Endodermal cell (in vitro differentiated cells): Measurements from ENCODE around the gene RPL7A. TPM values are rescaled to one million over a fixed set of nuclear protein-coding genes. Genes with fewer than 3 reads are reported as not detected.
A peak's percentile ranks its signal among the peaks of the same experiment; 100 is the strongest.

ENCODE experiments used
- DNase-seq: peaks from one replicate; pipeline ENCODE4 v3.0.0-alpha.2; 2017
- H3K27ac ChIP-seq: 2 replicates; pipeline ENCODE4 v1.5.1; 2013; ENCODE audit warnings: mild to moderate bottlenecking, low read depth, low read length, moderate library complexity
- H3K27me3 ChIP-seq: 2 replicates; pipeline ENCODE4 v1.6.1; 2013; ENCODE audit warnings: mild to moderate bottlenecking, low read length, moderate library complexity; ENCODE audit not compliant: insufficient read depth, control insufficient read depth, poor library complexity, severe bottlenecking
- H3K36me3 ChIP-seq: 2 replicates; pipeline ENCODE4 v1.7.0; 2013; ENCODE audit warnings: mild to moderate bottlenecking, low read length, moderate library complexity; ENCODE audit not compliant: control insufficient read depth, insufficient read depth
- H3K4me1 ChIP-seq: one replicate; pipeline ENCODE4 v1.7.0; 2013; ENCODE audit warnings: low read length; ENCODE audit not compliant: control insufficient read depth, insufficient read depth
- H3K4me3 ChIP-seq: 2 replicates; pipeline ENCODE4 v1.5.1; 2013; ENCODE audit warnings: mild to moderate bottlenecking, low read length, moderate library complexity
- H3K9ac ChIP-seq: 2 replicates; pipeline ENCODE4 v1.6.1; 2013; ENCODE audit warnings: mild to moderate bottlenecking, low read length, moderate library complexity; ENCODE audit not compliant: poor library complexity, severe bottlenecking; ENCODE audit errors: extremely low read depth
- H3K9me3 ChIP-seq: 2 replicates; pipeline ENCODE4 v1.6.1; 2013; ENCODE audit warnings: mild to moderate bottlenecking, low read length, moderate library complexity; ENCODE audit not compliant: control insufficient read depth
- H3K27ac Mint-ChIP-seq: 2 replicates; pipeline ENCODE4 v1.8.0; 2020; ENCODE audit warnings: mixed read lengths
- H3K27me3 Mint-ChIP-seq: 2 replicates; pipeline ENCODE4 v1.8.0; 2021; ENCODE audit warnings: mild to moderate bottlenecking, mixed read lengths; ENCODE audit not compliant: insufficient read depth
- H3K36me3 Mint-ChIP-seq: 2 replicates; pipeline ENCODE4 v1.8.0; 2020; ENCODE audit warnings: low read depth, mixed read lengths
- H3K4me1 Mint-ChIP-seq: 2 replicates; pipeline ENCODE4 v1.8.0; 2020; ENCODE audit warnings: mixed read lengths
- H3K4me3 Mint-ChIP-seq: 2 replicates; pipeline ENCODE4 v1.8.0; 2020; ENCODE audit warnings: mild to moderate bottlenecking, moderate library complexity, mixed read lengths
- H3K9me3 Mint-ChIP-seq: 2 replicates; pipeline ENCODE4 v1.8.0; 2020; ENCODE audit warnings: mild to moderate bottlenecking, mixed read lengths
- WGBS, 2 experiments: methylation state at CpG; one replicate each; pipeline versions ENCODE4 v1.1.5 to v1.1.7; 2013; ENCODE audit warnings: missing lambda C conversion rate in 2 of 2, mixed read lengths in 1 of 2; ENCODE audit not compliant: insufficient coverage in 1 of 2, insufficient read length in 1 of 2; 5-methylcytosine and 5-hydroxymethylcytosine counted together
- total RNA-seq, 2 donors: library from RNA; stranded (reverse); fragmentation: NEBNext Ultra II Directional in 1 of 2; extraction: Animal tissue kit (Norgen Biotek cat#: 25700) in 1 of 2; gene quantifications; 2 replicates in 1 of 2; 3 replicates in 1 of 2; pipeline ENCODE4 v1.2.1, GENCODE V29; 2021
- TF ChIP-seq, protein P1 (sequence below): fragments of 200-600 bp; sonication (generic); conservative IDR thresholded peaks from 2 replicates; pipeline ENCODE4 v1.5.0; 2021; ENCODE audit warnings: antibody characterized with exemption, mild to moderate bottlenecking

The RPL7A gene
- total RNA-seq, 2 donors from 2014 or later = 2,418 to 2,634 TPM

DNA sequence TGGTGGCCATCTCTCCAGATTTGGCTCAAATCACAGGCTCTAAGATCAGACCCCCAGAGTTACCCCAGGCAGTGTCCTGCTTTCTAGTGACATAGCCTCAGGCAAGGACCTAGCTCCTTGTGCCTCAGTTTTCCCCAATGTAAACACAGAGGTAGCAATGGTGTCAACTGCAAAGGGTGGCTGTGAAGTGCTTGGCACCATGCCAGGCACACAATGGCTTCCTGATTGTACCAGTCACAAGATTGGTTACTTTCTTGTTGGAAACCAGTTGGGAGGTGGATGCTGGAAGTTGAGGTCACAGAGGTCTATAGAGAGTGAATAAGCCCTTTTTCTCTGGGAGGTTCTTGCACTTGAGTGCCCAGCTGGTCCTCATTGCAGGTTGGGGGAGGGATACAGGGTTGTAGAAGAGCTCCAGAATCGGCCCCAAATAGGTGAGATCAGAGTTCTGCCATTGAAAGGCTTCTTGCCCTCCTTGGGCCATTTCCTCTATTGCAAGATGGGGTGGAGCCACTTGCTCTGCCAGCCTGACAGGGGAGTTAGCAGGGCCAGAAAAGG is 30.5 kb downstream of the RPL7A start:
- no peak for DNase-seq
- no peak overlapping the region for H3K4me3 ChIP-seq
- no peaks in the 10 kb centered on the region for H3K9me3 ChIP-seq
- peaks cover 4% of the 10 kb centered on the region for H3K36me3 Mint-ChIP-seq
- H3K27me3 ChIP-seq = no peaks in the 10 kb centered on the region
- H3K9me3 Mint-ChIP-seq = peaks cover 9% of the 10 kb centered on the region
- no peaks in the 10 kb centered on the region for H3K4me1 ChIP-seq
- H3K9ac ChIP-seq = no peak overlapping the region
- WGBS, 2 experiments = 78% methylated on average over 1 of the region's 1 CpG
- peaks cover 4% of the 10 kb centered on the region for H3K36me3 ChIP-seq
- TF ChIP-seq, protein P1, sequence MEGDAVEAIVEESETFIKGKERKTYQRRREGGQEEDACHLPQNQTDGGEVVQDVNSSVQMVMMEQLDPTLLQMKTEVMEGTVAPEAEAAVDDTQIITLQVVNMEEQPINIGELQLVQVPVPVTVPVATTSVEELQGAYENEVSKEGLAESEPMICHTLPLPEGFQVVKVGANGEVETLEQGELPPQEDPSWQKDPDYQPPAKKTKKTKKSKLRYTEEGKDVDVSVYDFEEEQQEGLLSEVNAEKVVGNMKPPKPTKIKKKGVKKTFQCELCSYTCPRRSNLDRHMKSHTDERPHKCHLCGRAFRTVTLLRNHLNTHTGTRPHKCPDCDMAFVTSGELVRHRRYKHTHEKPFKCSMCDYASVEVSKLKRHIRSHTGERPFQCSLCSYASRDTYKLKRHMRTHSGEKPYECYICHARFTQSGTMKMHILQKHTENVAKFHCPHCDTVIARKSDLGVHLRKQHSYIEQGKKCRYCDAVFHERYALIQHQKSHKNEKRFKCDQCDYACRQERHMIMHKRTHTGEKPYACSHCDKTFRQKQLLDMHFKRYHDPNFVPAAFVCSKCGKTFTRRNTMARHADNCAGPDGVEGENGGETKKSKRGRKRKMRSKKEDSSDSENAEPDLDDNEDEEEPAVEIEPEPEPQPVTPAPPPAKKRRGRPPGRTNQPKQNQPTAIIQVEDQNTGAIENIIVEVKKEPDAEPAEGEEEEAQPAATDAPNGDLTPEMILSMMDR = no peak
- peaks cover 11% of the 10 kb centered on the region for H3K27me3 Mint-ChIP-seq
- H3K4me3 Mint-ChIP-seq = no peak overlapping the region
- no peak overlapping the region for H3K27ac Mint-ChIP-seq
- H3K4me1 Mint-ChIP-seq = peaks cover 6% of the 10 kb centered on the region
- H3K27ac ChIP-seq = no peak overlapping the region

DNA sequence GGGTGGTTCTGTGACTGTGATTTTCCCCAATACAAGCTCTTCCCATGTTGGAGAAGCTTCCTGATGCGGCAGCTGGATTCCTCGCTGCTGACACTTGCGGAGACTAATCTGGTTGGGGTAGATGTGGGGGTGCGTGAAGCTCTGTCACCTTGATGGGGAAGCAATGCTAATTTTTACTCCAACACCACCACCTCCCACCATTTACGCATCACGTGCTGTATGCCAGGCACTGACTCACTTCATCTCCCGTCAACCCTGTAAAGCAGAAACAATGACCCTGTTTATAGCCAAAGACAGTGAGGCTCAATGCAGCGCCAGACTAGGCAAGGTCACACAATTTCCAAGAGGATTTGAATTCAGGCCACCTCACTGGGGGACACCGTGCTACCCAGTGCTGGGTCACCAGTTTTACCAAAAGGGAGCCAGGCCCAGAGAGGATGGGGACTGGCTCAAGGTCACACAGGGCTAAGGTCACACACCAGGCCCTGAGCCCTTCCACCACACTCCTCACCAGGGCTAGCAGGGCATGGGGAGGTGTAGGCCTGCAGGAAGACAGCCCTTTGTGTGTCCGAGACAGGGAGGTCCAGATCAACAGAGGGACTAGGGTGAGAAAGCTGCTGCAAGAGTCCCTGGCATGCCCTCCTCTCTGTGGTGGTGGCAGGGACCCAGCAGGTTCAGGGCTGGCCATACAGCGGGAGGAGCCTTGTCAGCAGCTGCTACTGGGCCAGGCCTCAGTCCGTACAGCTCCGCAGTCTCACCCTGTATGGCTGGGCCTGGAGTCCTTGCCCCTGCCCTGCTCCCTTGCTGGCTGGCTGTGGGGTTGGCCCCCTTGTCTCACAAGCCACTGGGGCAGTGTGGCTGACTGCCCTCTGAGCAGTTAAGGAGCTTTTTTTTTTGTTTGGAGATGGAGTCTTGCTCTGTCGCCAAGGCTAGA is 31.4 kb downstream of the RPL7A start:
- DNase-seq = peak; percentile 45
- Histone ChIP-seq H3K9me3 (no peaks in the 10 kb centered on the region), H3K27me3 (no peaks in the 10 kb centered on the region), H3K4me3 (no peak overlapping the region), H3K36me3 (no peaks in the 10 kb centered on the region), H3K4me1 (no peaks in the 10 kb centered on the region), H3K9ac (no peak overlapping the region), H3K27ac (no peak overlapping the region)
- TF ChIP-seq, protein P1 = no peak
- no peak overlapping the region for H3K4me3 Mint-ChIP-seq
- H3K36me3 Mint-ChIP-seq = no peaks in the 10 kb centered on the region
- peaks cover 9% of the 10 kb centered on the region for H3K9me3 Mint-ChIP-seq
- H3K27me3 Mint-ChIP-seq = peaks cover 11% of the 10 kb centered on the region
- WGBS, 2 experiments = 89 to 92% methylated on average over 6 to 14 of the region's 14 CpGs
- H3K27ac Mint-ChIP-seq = no peak overlapping the region
- peaks cover 6% of the 10 kb centered on the region for H3K4me1 Mint-ChIP-seq

- H3K36me3 ChIP-seq = no peaks in the 10 kb centered on the region
- Mint-ChIP-seq H3K27ac (no peak overlapping the region), H3K36me3 (no peaks in the 10 kb centered on the region), H3K4me3 (no peak overlapping the region), H3K27me3 (peaks cover 11% of the 10 kb centered on the region), H3K4me1 (no peaks in the 10 kb centered on the region), H3K9me3 (peaks cover 9% of the 10 kb centered on the region)
- H3K4me1 ChIP-seq = no peaks in the 10 kb centered on the region
- no peaks in the 10 kb centered on the region for H3K9me3 ChIP-seq
- DNase-seq = no peak
- H3K27me3 ChIP-seq = no peaks in the 10 kb centered on the region
- TF ChIP-seq, protein P1 = no peak
- 93 to 100% methylated on average over 1 to 4 of the region's 4 CpGs for WGBS, 2 experiments
- no peak overlapping the region for H3K9ac ChIP-seq
- no peak overlapping the region for H3K27ac ChIP-seq
- no peak overlapping the region for H3K4me3 ChIP-seq
Observed at GRCh38 chr9:133380734-133381133, 32.7 kb downstream of the RPL7A start.
